Measurements from ENCODE around the gene FRS3.
A peak's percentile ranks its signal among the peaks of the same experiment; 100 is the strongest.

FRS3 gene

DNA sequence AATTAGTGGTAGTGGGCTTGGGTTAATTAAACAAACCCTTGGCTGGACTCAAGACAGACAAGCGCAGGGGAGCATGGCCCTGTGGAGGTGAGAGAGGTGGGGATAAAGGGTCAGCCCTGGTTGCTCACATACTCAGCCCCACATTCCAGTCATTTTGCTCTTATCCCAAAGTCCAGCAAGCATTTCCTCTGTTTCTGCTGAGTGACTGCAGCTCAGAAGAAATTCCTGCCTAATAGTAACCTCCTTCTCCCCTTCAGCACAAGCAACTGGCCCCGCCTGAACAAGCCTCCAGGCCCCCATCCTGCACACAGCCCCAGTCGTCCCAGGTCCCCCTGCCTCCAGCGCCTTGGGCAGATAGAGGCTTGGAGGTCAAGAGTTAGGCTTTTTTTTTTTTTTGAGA is 40.7 kb downstream of the FRS3 start:
- no peak for DNase-seq

DNA sequence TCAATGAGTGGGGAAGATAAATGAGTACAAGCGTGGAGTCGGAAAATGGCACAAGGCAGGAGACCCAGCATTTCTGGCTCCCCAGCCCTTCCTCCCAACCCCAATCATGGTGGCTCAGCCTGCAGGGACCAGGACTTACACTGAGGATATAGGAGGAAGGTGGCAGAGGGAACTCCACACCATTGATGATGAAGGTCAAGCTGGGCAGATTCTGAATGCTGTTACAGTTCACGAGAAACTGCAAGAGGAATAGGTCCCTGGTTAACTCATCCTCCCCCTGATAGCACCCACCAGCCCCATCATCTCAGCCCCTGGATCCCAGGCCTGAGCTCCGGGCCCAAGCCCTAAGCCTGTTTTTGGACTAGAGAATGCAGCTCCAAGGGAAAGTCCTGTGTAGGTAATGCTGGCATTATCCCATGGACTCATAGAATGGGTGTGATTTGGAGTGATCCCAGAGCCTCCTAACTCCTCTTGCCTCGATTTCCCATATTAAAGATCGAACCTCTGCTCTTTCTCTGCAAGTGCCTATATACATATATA is 42.0 kb downstream of the FRS3 start:
- no peak for DNase-seq

DNA sequence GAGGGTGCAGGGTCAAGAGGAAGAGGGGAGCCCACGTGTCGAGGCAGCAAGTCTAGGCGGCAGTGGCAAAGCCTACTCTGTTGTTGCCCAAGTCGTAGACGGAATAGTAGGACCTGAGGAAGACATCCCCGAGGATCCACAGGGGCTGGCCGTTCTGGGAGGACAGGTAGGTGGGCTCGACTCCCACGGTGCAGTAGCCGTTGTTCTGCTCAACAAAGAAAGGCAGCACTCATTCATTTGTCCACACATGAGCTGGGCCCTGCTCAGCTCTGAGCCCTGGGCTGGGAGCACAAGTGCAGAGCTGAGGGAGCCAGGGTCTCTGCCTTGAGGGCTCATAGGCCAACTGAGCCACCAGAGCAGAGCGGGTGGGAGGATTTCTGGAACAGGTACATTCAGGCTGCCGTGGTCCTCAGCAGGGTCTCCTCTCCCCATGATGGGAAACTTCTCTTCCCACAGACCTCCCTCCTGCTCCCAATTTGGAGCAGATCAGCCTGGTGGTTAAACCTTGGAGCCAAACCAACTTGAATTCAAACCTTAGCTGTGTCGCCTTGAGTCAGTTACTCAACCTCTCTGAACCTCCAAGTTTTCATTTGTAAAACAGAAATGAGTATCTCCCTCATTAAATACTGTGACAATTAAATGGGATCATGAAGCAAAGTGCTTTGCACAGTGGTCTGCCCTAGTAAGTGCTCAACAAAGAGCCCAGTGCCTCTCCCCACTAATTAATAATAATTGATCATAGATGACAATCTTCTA is 42.7 kb downstream of the FRS3 start:
- no peak for DNase-seq

DNA sequence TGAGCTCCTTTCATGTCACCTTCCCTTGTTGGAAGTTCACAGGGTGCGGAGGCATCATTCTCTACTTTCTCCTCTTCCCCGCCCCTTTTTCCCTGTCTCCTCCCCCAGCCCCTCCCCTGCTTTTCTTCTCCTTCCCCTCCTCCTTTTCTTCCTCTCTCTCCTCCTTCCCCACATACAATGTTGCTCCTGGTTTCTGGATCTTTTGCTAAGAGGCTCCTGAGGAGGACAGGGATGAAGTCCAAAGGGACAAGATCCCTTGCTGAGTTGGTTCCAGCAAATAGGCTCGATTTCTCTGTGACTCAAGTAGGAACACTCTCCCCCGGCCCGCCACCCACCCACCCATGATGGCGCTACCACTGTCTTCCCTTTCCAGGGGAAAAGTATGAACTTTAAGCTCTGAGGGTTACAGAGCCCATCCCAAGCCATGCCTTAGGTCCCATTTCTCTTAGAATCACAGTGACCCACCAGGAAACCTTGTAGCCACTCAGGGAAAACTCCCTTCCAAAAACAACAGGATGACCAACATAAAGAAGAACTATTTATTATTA is 43.4 kb downstream of the FRS3 start:
- no peak for DNase-seq

DNA sequence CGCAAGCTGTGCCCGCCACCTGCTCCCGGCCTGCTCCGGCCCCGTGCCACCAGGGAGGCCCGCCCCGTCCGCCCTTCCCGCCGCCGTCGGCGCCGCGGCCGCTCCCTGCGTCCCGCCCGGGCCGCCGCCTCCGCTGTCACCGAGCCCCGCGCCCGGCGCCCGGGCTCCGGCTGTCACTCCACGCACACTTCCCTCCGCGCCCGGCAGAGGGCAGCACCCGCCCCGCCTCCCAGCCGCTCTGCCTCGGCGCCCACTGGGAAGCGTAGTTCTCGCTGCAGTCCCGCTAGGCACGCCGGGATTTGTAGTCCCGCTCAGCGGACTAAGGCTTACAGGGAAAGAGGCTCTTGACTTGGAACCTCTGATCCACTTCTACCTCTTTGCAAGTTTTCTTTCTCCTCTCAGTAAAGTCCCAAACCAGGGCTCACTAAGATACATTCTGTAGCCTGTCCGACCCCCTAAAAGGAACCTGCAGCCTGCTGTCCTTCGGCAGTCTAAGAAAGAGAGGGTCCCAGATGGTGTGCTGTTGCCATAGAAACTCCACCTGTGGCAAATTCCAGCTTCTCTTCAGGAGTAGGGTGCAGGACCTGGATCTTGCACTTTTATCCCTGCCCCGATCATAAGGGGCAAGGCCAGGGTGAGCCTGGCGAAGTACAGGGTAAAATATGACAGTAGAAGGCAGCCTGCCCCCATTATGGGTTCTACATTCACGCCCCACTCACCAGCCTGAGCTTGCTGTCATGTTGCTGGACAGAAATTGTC is 44.1 kb downstream of the FRS3 start, which contains the start of gene TFEB:
Gene TFEB, minus strand, starts transcription at position 182 of the 759 bp plus-strand sequence. CDS start 44,395 bp downstream, outside the sequence.
- peak; percentile 90 for DNase-seq

DNA sequence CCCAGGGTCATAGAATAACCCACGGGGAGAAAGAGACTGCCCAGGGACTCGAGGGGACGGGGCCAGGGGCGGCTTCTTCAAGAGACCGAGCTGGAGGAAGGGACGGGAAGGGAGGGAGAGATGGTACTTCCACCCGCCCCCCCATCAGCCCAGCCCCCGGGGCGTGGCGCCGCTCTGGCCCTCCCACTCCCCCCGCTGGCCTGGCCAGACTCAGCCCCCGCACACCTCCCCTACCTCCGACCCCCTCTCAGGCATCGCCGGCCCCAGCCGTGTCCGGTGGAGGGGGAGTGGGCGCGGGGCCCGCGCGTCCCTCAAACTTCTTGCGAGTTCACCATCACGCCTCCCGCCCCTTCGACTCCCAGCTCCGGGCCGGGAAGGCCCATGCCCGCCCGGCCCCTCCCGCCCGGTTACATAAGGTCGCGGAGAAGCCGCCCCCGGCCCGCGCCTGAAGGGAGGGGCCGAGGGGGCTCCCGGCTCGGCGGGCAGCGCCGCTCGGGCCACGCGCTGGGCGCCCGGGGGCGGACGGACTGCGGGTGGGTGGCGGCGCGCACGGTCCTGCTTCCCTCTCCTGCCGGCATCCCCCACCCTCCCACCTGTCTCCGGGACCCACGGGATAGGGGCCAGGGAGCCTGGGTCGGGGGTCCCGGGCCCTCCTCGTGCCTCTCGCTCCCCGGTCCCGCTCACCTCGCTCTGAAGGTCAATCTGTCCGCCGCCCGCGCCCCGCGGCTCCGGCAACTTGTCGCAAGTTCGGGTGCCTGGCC is 44.9 kb downstream of the FRS3 start:
- peak; percentile 55 for DNase-seq

DNA sequence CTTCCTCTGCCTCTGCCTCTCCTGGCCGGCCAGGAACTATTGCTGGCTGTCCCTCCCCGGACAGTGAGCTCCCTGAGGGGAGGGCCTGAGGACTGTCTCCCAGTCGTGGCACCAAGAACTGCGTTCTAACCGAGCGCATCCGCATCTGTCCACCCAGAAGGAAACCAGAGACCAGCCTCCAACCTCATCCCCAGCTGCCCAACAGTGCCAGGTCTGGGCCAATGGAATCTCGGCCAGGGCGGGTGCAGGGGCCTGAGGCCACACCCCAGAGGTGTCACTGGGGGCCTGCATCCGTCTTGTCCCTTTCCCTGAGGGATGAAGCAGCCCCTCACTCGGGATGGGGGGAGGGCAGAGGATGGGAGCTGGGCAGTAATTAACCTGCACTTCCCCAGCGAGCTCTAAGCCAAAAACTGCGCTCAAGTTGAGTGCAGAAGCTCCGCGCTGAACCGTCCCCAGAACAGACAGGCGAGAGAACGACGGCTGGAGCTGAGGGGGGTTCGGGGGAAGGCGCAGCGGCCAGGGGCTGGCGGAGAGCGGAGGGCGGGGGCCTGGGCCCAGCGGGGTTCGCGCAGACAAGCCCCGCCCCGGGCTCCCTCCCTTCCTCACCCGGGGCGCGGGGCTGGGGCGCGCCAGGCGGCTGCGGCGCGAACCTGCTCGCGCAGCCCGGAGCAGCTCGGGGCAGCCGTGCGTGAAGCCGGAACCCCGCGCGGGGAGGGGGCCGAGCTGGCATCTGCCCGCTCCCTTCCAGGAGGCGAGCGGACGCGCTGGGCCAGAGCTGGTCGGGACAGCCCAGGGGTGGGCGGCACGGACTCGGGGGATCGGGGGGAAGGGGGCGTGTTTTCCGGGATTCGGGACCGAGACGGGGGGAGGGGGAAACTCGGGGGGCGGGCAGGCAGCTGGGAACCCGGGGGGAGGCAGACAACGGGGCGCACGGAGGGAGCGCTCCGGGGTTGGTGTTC is 45.7 kb downstream of the FRS3 start:
- peak; percentile 56 for DNase-seq

DNA sequence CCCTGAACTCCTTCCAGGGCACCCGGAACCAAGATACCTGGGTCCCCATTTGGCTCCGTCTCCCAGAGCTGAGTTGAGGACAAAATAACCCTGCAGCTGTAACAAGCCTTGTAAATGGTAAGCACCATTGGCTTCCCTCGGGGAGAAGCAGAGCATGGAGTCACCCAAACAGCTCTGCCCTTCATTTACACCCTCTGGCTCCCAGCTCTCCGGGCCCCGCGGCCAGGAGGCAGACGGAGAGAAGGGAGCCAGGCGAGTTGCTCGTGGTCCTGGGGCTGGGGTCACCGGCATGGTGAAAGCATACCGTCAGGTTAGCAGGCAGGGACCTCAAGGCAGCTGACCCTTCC is 46.4 kb downstream of the FRS3 start:
- DNase-seq: no peak

DNA sequence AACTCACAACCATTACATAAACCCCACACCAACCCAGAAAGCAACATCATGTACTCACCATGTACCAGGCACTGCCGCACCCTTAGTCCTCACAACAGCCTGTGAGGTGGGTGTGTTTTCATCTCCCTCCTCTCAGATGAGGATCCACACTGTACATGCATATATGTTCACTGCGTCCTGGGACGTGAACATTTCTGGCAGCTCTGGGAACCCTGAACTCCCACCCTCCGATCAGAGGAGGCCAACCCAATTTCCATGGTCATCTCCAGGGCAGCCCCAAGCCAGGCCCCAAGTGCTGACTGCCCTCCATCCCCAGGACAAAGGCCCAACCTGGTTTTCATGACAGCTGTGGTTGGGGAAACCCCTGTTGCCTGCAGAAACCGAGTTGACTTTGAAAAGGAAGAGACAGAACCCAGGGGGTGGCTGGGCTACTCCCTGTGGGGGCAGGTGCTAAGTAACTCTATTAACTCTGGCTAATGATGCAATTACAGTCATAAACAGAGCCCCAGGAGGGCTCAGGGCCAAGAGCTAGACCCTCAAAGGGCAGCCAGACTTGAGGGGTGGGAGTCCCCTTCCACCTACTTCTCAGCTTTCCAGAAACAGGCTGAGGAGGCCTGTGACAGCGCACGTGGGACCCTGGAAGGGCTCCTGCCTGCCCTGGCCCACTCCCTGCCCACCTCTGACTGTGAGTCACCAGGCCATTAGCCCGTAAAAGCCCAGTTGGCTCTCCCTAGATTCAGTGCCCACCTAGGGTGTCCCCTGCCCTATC is 46.9 kb downstream of the FRS3 start:
- DNase-seq: peak; percentile 28

DNA sequence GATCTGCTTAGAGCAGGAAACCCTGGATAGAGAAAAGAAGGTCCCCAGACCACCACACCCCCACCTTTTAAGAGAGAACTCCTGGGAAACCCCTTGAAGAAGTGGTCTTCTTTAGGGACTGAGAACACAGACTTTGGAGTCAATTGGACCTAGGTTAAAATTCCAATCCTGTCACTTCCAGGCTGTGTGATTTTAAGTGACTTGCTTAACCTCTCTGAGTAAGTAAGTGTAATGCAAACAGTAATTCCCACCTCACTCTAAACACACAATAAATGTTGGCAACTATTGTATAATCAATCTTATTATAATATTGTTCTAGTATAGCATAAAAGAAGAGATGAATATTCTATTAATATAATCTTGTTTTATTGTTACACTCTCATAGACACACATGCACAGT is 47.6 kb downstream of the FRS3 start:
- no peak for DNase-seq

DNA sequence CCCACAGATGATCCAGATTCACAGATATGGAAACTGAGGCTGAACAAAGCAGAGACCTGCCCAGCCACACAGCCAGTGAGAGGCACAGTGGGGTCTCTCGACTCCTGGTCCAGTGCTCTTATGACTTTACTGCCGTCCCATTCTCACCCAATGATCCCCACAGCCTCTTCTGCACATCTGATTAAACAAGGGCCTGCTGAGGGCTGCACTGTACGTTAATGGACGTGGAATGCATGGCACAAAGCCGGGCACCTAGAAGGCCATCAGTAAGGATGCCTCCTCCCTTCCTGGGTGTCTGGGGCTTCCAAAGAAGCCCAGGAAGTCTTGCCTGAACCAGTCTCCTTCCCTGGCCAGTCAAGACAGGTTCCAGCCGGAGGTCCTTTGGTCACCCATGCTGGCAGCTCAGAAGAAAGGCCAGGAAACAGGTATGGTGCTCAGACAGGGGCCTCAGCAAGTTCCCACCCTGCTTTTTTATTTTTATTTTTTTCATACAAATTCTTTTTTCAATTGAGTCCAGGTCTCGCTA is 48.1 kb downstream of the FRS3 start:
- DNase-seq: no peak

DNA sequence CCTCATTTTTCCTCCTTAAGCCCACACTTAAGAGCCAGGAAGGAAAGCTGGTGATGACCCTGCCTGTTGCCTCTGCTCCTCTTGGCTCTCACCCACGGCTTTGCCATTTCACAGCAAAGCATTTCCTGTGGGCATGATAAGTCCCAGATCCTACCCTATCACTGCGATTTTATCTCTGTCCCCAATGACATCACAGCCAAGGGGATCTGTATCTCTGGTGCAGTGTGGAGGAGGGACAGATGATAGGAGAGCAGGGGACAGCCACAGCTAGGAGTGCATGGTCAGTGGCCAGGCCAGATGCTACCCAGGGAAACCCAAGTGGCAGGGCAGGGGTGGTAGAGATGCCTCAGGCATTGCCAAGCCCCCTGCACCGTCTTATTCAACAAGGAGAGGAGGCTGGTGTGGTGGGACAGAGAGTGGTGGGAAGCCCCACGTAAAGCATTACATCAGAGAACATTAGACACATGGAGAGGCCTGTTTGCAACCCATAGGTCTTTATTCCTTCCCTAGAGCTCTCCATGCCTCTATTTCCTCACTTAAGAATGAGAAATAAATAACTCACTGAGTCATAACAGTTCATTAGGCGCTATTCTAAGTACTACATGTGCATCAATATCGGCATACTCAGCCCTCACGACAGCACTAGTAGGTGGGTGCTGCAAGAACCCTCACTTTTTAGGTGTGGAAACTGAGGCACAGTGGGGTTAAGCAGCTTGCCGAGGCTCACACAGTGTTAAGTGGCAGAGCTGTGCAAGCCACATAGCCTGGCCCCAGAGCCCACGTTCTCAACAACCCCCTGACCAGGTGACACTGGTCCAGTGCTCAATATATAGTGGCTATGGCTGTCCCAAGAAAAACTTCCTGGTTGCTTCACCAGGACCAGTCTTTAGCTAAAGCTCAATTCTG is 48.9 kb downstream of the FRS3 start:
- DNase-seq: no peak

DNA sequence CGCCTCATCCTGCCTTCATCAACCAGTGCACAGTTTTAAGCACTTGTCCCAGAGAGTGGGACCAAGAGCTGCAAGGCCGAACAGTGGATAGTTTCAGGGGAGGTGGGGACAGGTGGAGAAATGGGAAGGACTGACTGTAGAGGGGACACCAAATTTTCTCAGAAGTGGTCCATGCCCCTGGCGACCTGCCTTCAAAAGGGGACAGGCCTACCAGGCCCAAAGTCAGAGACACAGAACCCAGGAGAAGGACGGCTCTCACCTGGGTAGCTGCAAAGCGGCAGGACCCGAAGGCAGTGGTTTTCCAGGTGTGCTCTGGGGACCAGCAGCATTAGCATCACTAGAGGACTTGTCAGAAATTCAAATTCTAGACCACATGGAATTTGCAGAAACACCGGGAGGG is 50.1 kb downstream of the FRS3 start:
- DNase-seq: no peak

DNA sequence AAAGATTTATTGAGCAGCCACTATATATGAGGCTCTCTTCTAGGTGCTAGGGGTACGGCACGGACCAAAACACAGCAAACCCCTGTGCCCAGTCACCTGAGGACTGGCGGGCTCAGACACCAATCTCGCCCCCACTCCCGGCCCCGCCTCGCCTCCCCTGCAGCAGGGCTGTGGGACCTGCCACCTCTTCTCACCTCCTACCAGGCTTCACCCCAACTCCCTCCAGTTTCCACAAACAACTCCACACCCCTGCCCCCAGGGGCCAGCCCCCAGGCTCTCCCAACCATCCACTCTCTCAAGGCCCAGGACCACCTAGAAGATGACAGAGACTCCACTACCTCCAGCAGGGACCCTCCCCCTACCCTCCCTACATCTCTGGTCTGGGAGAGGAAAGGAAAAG is 50.7 kb downstream of the FRS3 start:
- DNase-seq: no peak

DNA sequence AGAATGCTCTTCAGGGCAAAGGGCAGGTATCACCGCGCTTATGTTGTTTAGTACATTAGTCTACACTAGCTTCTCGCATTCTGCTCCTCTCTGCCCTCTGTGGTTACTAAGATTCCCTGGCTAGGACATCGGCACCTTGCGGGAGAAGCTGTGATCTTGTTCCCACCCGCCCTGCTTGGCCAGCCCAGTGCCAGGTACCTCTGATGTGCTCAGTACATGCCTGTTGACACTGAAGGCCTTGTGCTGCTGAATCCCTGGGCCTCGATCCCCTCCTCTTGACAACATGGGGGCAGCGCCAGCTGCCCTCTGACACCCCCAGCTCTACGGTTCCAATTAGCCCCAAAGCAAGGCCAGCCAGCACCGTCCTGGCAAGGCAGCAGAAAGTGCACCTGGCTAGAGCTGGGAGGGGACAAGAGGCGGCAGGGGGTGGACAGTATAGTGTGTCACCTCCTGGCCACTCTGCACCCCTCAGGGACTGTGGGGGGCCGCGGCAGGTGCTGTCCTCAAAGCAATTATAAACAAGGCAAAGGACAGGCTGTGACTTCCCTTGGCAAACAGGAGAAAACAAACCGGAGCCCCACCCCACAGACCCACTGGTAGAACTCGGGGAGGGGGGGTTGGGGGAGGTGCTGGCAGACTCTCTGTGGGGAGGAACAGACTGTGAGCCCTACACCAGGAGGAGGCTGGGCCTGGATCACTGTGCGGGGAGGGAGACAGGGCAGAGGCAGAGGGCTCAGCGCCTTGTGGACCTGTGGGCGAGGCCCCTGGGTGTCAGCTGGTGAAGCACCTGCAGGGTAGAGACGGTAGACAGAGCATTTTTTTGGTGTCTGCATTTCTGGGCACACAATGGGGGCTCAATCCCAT is 51.4 kb downstream of the FRS3 start:
- DNase-seq: no peak

DNA sequence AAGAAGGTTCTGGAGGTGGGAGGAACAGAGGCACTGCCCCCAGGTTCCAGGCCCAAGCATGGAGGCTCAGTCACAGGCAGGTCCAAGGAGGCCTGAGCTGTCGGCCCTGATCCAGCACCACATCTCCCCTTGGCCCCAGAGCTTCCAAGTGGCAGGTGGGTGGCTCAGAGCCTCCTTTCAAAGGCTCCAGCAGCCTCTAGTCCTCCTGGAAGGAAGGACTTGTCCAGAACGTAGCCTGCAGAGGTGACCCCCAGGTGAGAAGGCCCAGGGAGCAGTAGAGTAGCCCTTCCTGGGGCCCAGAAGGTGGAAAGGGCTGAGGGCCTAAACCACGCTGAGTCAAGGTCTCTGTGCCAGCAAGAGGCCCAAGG is 52.0 kb downstream of the FRS3 start:
- no peak for DNase-seq

DNA sequence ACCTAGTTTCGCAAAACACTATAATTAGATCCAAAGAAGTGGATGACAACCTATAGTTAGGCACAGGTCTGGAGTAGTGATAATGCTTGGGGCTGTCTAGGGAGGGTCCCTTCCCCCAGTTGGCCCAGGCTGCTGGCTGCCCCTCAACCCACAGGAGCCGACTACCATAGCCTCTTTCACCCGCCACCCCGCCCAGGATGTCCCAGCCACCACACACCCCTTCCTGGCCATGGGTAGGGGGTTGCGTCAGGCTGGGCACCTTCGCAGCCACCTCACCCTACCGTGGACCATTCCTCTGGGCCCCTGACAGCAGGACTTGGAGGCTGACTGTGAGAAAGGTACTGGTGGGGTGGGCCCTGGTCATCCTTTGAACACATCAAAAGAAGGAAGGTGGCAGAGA is 52.8 kb downstream of the FRS3 start:
- no peak for DNase-seq

DNA sequence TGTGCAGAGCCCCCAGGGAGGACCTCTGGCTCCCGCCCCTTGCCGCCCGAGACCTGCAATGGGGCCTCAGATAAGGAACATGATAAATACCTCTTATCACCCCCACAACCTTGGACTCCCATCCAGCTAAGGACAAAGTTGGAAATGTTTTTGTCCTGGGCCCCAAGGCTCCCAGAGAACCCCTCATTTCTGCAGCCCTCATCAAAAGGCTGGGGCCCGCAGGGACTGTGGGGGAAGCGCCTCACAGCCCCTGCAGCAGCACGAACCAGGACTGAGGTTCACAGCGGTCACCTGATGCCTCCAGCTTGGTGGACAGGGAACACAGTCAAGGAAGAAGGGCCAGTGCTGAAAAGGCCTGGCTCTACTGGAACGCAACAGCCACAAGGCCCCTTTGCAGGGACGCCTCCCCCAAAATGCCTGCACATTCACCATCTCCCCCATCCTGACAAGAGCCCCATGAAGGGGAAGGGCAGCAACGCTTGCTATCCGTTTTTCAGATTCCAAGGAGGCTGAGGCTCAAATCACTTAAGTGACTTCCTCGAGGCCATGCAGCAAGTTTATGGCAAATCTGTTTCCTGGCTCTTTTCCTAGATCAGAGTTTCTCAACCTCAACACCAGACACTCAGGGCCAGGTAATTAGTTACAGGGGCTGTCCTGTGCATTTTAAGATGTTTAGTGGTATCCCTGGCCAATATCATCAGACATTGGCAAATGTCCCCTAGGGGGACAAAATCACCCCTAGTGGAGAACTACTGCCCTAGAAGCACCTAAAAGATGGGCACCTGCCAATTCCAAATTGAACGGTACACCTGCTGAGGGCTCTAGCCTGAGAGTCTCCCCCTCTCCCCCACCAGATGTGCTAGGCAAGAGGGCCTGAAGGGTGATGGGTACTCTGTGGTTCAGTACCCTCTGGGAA is 54.9 kb downstream of the FRS3 start:
- no peak for DNase-seq
